Progenitor cell of endocrine pancreas (in vitro differentiated cells): Measurements from ENCODE around the gene ZBTB46. TPM values are rescaled to one million over a fixed set of nuclear protein-coding genes. Genes with fewer than 3 reads are reported as not detected.

Experiments used
- DNase-seq: peaks from one replicate; pipeline ENCODE4 v3.0.0; 2021; ENCODE audit warnings: low spot score; ENCODE audit not compliant: unreplicated experiment
- H3K27ac Mint-ChIP-seq: 2 replicates; pipeline ENCODE4 v1.8.0; 2021; ENCODE audit warnings: mild to moderate bottlenecking, moderate library complexity, mixed read lengths
- H3K27me3 Mint-ChIP-seq: 2 replicates; pipeline ENCODE4 v1.8.0; 2021; ENCODE audit warnings: mixed read lengths
- H3K36me3 Mint-ChIP-seq: 2 replicates; pipeline ENCODE4 v1.8.0; 2022; ENCODE audit warnings: mixed read lengths; ENCODE audit not compliant: insufficient read depth
- H3K4me1 Mint-ChIP-seq: 2 replicates; pipeline ENCODE4 v1.8.0; 2021; ENCODE audit warnings: low read depth, mixed read lengths
- H3K4me3 Mint-ChIP-seq: 2 replicates; pipeline ENCODE4 v1.8.0; 2021; ENCODE audit warnings: low read depth, mild to moderate bottlenecking, moderate library complexity, mixed read lengths
- H3K9me3 Mint-ChIP-seq: 2 replicates; pipeline ENCODE4 v1.8.0; 2021; ENCODE audit warnings: low read depth, mixed read lengths
- total RNA-seq: library from RNA; stranded (reverse); gene quantifications from 2 replicates; pipeline ENCODE4 v1.2.1, GENCODE V29; 2021
- TF ChIP-seq, protein P1 (sequence below): fragments of 200-600 bp; sonication (generic); IDR thresholded peaks from one replicate; pipeline ENCODE4 v1.5.0; 2021; ENCODE audit warnings: antibody characterized with exemption, mild to moderate bottlenecking; ENCODE audit not compliant: unreplicated experiment

ZBTB46 gene
- total RNA-seq, 1 donor from 2014 or later: 31.2 TPM

- no peak for DNase-seq
- Mint-ChIP-seq H3K27ac (no peak overlapping the region), H3K4me1 (peaks cover 16% of the 10 kb centered on the region), H3K4me3 (no peak overlapping the region), H3K9me3 (no peaks in the 10 kb centered on the region), H3K36me3 (peaks cover 2% of the 10 kb centered on the region), H3K27me3 (peaks cover 4% of the 10 kb centered on the region)
- TF ChIP-seq, protein P1, sequence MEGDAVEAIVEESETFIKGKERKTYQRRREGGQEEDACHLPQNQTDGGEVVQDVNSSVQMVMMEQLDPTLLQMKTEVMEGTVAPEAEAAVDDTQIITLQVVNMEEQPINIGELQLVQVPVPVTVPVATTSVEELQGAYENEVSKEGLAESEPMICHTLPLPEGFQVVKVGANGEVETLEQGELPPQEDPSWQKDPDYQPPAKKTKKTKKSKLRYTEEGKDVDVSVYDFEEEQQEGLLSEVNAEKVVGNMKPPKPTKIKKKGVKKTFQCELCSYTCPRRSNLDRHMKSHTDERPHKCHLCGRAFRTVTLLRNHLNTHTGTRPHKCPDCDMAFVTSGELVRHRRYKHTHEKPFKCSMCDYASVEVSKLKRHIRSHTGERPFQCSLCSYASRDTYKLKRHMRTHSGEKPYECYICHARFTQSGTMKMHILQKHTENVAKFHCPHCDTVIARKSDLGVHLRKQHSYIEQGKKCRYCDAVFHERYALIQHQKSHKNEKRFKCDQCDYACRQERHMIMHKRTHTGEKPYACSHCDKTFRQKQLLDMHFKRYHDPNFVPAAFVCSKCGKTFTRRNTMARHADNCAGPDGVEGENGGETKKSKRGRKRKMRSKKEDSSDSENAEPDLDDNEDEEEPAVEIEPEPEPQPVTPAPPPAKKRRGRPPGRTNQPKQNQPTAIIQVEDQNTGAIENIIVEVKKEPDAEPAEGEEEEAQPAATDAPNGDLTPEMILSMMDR: no peak
These were observed 29.4 kb upstream of the ZBTB46 start for GRCh38 chr20:63860325-63861051.

- H3K4me3 Mint-ChIP-seq: no peak overlapping the region
- no peak for DNase-seq
- H3K9me3 Mint-ChIP-seq: no peaks in the 10 kb centered on the region
- H3K36me3 Mint-ChIP-seq: peaks cover 2% of the 10 kb centered on the region
- no peak overlapping the region for H3K27ac Mint-ChIP-seq
- TF ChIP-seq, protein P1: no peak
- H3K4me1 Mint-ChIP-seq: peaks cover 15% of the 10 kb centered on the region
- peaks cover 4% of the 10 kb centered on the region for H3K27me3 Mint-ChIP-seq
These were observed 28.2 kb upstream of the ZBTB46 start for GRCh38 chr20:63859166-63859699.

GRCh38 chr20:63858393-63859165 lies 27.5 kb upstream of the ZBTB46 start:
- no peak for DNase-seq
- Mint-ChIP-seq H3K9me3 (no peaks in the 10 kb centered on the region), H3K27ac (peak overlapping the region; percentile 79), H3K27me3 (peaks cover 4% of the 10 kb centered on the region), H3K4me3 (no peak overlapping the region), H3K4me1 (peaks cover 10% of the 10 kb centered on the region), H3K36me3 (peaks cover 2% of the 10 kb centered on the region)
- TF ChIP-seq, protein P1: peak; percentile 19

DNA sequence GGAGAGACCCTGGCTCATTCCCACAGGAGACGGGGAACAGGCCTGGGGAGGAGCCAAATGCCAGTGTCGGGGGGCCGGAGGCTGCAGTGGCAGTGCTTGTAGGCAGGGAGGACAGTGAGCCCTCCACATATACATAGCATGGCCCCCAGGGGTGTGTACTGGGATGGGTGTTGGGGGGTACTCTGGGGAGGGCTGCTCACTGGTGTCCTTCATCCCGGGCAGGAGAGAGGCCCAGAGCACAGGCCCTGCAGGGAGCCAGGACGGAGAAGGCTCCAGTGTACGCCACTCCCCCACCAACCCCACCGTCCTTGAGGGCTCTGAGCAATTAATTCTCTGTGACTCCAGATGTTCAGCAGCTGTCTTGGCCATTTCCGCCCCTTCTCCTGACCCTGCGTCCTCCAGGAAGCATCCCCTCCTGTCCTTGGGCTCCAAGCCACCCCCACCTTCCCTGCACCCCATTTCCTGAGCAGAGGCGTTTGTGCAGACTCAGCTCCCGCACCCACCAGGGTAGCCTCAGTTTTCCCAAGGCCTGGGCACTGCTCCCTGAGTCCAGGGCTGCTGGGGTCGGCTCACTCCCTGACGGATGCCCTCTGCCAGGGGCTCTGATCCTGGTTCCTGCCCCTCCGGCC lies 26.8 kb upstream of the ZBTB46 start:
- DNase-seq: no peak
- Mint-ChIP-seq H3K27ac (no peak overlapping the region), H3K9me3 (no peaks in the 10 kb centered on the region), H3K4me3 (no peak overlapping the region), H3K36me3 (no peaks in the 10 kb centered on the region), H3K4me1 (peaks cover 8% of the 10 kb centered on the region), H3K27me3 (peaks cover 4% of the 10 kb centered on the region)
- TF ChIP-seq, protein P1: no peak

GRCh38 chr20:63856098-63856511 lies 25.0 kb upstream of the ZBTB46 start:
- no peak overlapping the region for H3K27ac Mint-ChIP-seq
- peaks cover 6% of the 10 kb centered on the region for H3K27me3 Mint-ChIP-seq
- no peaks in the 10 kb centered on the region for H3K9me3 Mint-ChIP-seq
- peaks cover 8% of the 10 kb centered on the region for H3K4me1 Mint-ChIP-seq
- no peaks in the 10 kb centered on the region for H3K36me3 Mint-ChIP-seq
- TF ChIP-seq, protein P1: no peak
- no peak overlapping the region for H3K4me3 Mint-ChIP-seq
- DNase-seq: no peak
